Breast epithelium (tissue), 3 donors: ENCODE results near the gene UBE2G1.

Source experiments
- POLR2A ChIP-seq: fragments of 450-650 bp; IDR thresholded peaks from one replicate; pipeline ENCODE4 v1.6.1; 2016; ENCODE audit warnings: antibody characterized with exemption, mild to moderate bottlenecking, moderate library complexity
- POLR2AphosphoS5 ChIP-seq, 3 donors: sonication (generic); formaldehyde crosslinking; IDR thresholded peaks; one replicate each; pipeline ENCODE4 v1.6.1; 2017; ENCODE audit warnings: antibody characterized with exemption in 3 of 3
- TF ChIP-seq, protein P1 (sequence below), 3 donors: fragments of 450-650 bp; IDR thresholded peaks; one replicate each; pipeline ENCODE4 v1.5.1; 2016 to 2017; ENCODE audit warnings: antibody characterized with exemption in 3 of 3, mild to moderate bottlenecking in 3 of 3, moderate library complexity in 3 of 3

GRCh38 chr17:4394208-4395110 is 28.0 kb upstream of the UBE2G1 start:
- TF ChIP-seq, protein P1, sequence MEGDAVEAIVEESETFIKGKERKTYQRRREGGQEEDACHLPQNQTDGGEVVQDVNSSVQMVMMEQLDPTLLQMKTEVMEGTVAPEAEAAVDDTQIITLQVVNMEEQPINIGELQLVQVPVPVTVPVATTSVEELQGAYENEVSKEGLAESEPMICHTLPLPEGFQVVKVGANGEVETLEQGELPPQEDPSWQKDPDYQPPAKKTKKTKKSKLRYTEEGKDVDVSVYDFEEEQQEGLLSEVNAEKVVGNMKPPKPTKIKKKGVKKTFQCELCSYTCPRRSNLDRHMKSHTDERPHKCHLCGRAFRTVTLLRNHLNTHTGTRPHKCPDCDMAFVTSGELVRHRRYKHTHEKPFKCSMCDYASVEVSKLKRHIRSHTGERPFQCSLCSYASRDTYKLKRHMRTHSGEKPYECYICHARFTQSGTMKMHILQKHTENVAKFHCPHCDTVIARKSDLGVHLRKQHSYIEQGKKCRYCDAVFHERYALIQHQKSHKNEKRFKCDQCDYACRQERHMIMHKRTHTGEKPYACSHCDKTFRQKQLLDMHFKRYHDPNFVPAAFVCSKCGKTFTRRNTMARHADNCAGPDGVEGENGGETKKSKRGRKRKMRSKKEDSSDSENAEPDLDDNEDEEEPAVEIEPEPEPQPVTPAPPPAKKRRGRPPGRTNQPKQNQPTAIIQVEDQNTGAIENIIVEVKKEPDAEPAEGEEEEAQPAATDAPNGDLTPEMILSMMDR (IDR thresholded peaks at IDR 0.05) = no peak
- no peak for TF ChIP-seq POLR2A
- TF ChIP-seq POLR2AphosphoS5 (IDR thresholded peaks at IDR 0.05) = no peak
